HepG2 (cell line): Measurements from ENCODE around the gene SOBP. TPM values are rescaled to one million over a fixed set of nuclear protein-coding genes. Genes with fewer than 3 reads are reported as not detected.

Source experiments
- ESRRA ChIP-seq: sonication (generic); formaldehyde crosslinking; IDR thresholded peaks from 2 replicates; pipeline ENCODE4 v1.5.1; 2020; ENCODE audit warnings: mild to moderate bottlenecking, low read depth, missing genetic modification reagents
- KLF6 ChIP-seq: IDR thresholded peaks from 2 replicates; pipeline ENCODE4 v1.8.0; 2016; ENCODE audit warnings: missing biosample characterization, missing genetic modification reagents
- NFRKB ChIP-seq: fragments of 450-650 bp; IDR thresholded peaks from 2 replicates; pipeline ENCODE4 v1.6.1; 2017
- PCBP2 ChIP-seq: fragments of 200-400 bp; formaldehyde crosslinking; optimal IDR thresholded peaks from 2 replicates; pipeline ENCODE3; 2018; ENCODE audit warnings: low read length, low read depth; ENCODE audit not compliant: poor library complexity, severe bottlenecking
- PHB2 ChIP-seq: fragments of 450-650 bp; IDR thresholded peaks from 2 replicates; pipeline ENCODE4 v1.6.1; 2018; ENCODE audit not compliant: partially characterized antibody
- ZNF251 ChIP-seq: sonication (generic); formaldehyde crosslinking; IDR thresholded peaks from 2 replicates; pipeline ENCODE4 v1.9.0; 2021; ENCODE audit warnings: mild to moderate bottlenecking, missing genetic modification reagents
- ZNF30 ChIP-seq: sonication (generic); formaldehyde crosslinking; IDR thresholded peaks from 2 replicates; pipeline ENCODE4 v1.5.0; 2020; ENCODE audit warnings: mild to moderate bottlenecking, missing genetic modification reagents
- polyA plus RNA-seq, 8 experiments: library from polyadenylated mRNA; depleted of rRNA in 3 of 8; stranded (reverse) in 7 of 8; unstranded in 1 of 8; fragments of >200 nt; fragmentation: Illumina TruSeq in 4 of 8; extraction: Trizol in 4 of 8; gene quantifications; 2 replicates each; pipeline versions ENCODE4 v1.2.1 to v1.2.3, GENCODE V29; 2011 to 2016; ENCODE audit warnings: low read depth in 4 of 8, missing spikeins in 1 of 8, mixed read lengths in 1 of 8; ENCODE audit not compliant: insufficient read depth in 1 of 8
- total RNA-seq, 5 experiments: library from RNA; depleted of rRNA; stranded (reverse); fragments of >200 nt; fragmentation: Illumina TruSeq; extraction: Trizol; gene quantifications; 2 replicates each; pipeline ENCODE4 v1.2.3, GENCODE V29; 2016; ENCODE audit warnings: low read depth in 1 of 5
- TF ChIP-seq, protein P1 (sequence below): sonication (generic); formaldehyde crosslinking; IDR thresholded peaks from 2 replicates; pipeline ENCODE4 v1.4.0; 2020; ENCODE audit warnings: missing genetic modification reagents
- TF ChIP-seq, protein P2 (sequence below): sonication (generic); formaldehyde crosslinking; IDR thresholded peaks from 2 replicates; pipeline ENCODE4 v1.8.0; 2022; ENCODE audit warnings: missing genetic modification reagents, mild to moderate bottlenecking, borderline replicate concordance
- TF ChIP-seq, protein P3 (sequence below): sonication (generic); formaldehyde crosslinking; IDR thresholded peaks from 2 replicates; pipeline ENCODE4 v1.8.0; 2022; ENCODE audit warnings: missing genetic modification reagents, low read depth, mild to moderate bottlenecking, borderline replicate concordance
- TF ChIP-seq, protein P4 (sequence below): sonication (generic); formaldehyde crosslinking; IDR thresholded peaks from 2 replicates; pipeline ENCODE4 v1.8.1; 2022; ENCODE audit warnings: low read depth, mild to moderate bottlenecking, missing genetic modification reagents
- TF ChIP-seq, protein P5 (sequence below): sonication (generic); formaldehyde crosslinking; IDR thresholded peaks from 2 replicates; pipeline ENCODE4 v1.8.0; 2022; ENCODE audit warnings: missing genetic modification reagents, mild to moderate bottlenecking, moderate library complexity, borderline replicate concordance
- TF ChIP-seq, protein P6 (sequence below): sonication (generic); formaldehyde crosslinking; IDR thresholded peaks from 2 replicates; pipeline ENCODE4 v1.4.0; 2020; ENCODE audit warnings: mild to moderate bottlenecking, missing genetic modification reagents

The SOBP gene
- total and polyA plus RNA-seq, 2 of the 13 experiments (the other 11 are each of a cell fraction or from before 2014, with no cell fraction given), result 1.5 to 6.9 TPM

DNA sequence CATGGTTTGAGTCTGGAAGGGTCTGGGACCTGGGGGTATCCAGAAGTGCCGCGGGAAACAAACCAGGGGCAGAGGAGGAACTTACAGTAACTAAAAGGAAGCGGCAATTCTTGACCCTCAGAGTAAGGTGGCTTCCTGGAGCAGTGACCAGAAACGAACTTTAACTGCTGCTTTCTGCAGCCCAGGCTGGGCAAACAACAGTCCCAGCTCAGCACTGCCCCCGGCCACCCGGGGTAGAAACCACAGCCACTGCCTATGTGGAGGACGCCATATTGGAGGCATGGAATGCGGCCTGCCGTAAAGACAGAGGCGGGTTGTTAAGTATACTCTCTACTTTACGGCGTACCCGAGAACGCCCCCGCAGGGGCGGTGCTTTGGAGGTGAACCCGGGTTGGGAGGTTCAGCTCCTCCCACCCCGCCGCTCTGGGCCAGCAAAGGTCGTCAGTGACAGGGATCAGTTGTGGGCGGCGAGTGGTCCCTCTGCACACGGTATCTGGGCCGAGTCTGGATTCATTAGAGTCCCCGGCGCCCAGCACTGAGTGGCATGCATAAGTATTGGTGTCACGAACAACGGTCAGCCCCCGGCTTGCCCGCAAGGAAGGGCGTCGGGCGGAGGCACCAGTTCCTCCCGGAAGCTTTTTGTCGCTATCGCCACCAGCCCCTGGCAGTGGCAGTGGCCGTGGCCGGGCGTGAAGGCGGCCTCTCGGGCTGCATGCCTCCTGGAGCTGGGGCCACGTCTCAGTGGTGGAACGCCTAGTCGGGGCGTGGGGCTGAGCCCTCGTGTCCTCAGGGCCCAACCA is 30.4 kb upstream of the SOBP start, which contains the start of gene PDSS2 (continued):
- TF ChIP-seq NFRKB (0 out of 2 replicates have a peak, but pooled peaks have one; percentile 28), KLF6 (CRISPR knock-in tag) (no peak; the same call in 1 of the 2 replicates), PCBP2 (no peak), ESRRA (CRISPR knock-in tag) (peak; percentile 46), PHB2 (no peak), ZNF30 (no peak), ZNF251 (CRISPR knock-in tag) (no peak)
- TF ChIP-seq, protein P1, sequence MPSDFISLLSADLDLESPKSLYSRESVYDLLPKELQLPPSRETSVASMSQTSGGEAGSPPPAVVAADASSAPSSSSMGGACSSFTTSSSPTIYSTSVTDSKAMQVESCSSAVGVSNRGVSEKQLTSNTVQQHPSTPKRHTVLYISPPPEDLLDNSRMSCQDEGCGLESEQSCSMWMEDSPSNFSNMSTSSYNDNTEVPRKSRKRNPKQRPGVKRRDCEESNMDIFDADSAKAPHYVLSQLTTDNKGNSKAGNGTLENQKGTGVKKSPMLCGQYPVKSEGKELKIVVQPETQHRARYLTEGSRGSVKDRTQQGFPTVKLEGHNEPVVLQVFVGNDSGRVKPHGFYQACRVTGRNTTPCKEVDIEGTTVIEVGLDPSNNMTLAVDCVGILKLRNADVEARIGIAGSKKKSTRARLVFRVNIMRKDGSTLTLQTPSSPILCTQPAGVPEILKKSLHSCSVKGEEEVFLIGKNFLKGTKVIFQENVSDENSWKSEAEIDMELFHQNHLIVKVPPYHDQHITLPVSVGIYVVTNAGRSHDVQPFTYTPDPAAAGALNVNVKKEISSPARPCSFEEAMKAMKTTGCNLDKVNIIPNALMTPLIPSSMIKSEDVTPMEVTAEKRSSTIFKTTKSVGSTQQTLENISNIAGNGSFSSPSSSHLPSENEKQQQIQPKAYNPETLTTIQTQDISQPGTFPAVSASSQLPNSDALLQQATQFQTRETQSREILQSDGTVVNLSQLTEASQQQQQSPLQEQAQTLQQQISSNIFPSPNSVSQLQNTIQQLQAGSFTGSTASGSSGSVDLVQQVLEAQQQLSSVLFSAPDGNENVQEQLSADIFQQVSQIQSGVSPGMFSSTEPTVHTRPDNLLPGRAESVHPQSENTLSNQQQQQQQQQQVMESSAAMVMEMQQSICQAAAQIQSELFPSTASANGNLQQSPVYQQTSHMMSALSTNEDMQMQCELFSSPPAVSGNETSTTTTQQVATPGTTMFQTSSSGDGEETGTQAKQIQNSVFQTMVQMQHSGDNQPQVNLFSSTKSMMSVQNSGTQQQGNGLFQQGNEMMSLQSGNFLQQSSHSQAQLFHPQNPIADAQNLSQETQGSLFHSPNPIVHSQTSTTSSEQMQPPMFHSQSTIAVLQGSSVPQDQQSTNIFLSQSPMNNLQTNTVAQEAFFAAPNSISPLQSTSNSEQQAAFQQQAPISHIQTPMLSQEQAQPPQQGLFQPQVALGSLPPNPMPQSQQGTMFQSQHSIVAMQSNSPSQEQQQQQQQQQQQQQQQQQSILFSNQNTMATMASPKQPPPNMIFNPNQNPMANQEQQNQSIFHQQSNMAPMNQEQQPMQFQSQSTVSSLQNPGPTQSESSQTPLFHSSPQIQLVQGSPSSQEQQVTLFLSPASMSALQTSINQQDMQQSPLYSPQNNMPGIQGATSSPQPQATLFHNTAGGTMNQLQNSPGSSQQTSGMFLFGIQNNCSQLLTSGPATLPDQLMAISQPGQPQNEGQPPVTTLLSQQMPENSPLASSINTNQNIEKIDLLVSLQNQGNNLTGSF (CRISPR knock-in tag), result no peak; the same call in none of the 2 replicates
- TF ChIP-seq, protein P2, sequence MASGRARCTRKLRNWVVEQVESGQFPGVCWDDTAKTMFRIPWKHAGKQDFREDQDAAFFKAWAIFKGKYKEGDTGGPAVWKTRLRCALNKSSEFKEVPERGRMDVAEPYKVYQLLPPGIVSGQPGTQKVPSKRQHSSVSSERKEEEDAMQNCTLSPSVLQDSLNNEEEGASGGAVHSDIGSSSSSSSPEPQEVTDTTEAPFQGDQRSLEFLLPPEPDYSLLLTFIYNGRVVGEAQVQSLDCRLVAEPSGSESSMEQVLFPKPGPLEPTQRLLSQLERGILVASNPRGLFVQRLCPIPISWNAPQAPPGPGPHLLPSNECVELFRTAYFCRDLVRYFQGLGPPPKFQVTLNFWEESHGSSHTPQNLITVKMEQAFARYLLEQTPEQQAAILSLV, result peak; percentile 95
- TF ChIP-seq, protein P3, sequence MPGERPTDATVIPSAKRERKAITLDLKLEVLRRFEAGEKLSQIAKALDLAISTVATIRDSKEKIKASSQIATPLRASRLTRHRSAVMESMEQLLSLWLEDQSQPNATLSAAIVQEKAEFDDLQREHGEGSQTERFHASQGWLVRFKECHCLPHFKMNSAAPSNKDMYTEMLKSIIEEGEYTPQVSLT, result no peak
- TF ChIP-seq, protein P4, sequence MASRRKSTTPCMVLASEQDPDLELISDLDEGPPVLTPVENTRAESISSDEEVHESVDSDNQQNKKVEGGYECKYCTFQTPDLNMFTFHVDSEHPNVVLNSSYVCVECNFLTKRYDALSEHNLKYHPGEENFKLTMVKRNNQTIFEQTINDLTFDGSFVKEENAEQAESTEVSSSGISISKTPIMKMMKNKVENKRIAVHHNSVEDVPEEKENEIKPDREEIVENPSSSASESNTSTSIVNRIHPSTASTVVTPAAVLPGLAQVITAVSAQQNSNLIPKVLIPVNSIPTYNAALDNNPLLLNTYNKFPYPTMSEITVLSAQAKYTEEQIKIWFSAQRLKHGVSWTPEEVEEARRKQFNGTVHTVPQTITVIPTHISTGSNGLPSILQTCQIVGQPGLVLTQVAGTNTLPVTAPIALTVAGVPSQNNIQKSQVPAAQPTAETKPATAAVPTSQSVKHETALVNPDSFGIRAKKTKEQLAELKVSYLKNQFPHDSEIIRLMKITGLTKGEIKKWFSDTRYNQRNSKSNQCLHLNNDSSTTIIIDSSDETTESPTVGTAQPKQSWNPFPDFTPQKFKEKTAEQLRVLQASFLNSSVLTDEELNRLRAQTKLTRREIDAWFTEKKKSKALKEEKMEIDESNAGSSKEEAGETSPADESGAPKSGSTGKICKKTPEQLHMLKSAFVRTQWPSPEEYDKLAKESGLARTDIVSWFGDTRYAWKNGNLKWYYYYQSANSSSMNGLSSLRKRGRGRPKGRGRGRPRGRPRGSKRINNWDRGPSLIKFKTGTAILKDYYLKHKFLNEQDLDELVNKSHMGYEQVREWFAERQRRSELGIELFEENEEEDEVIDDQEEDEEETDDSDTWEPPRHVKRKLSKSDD (CRISPR knock-in tag), result peak; percentile 87
- TF ChIP-seq, protein P5, sequence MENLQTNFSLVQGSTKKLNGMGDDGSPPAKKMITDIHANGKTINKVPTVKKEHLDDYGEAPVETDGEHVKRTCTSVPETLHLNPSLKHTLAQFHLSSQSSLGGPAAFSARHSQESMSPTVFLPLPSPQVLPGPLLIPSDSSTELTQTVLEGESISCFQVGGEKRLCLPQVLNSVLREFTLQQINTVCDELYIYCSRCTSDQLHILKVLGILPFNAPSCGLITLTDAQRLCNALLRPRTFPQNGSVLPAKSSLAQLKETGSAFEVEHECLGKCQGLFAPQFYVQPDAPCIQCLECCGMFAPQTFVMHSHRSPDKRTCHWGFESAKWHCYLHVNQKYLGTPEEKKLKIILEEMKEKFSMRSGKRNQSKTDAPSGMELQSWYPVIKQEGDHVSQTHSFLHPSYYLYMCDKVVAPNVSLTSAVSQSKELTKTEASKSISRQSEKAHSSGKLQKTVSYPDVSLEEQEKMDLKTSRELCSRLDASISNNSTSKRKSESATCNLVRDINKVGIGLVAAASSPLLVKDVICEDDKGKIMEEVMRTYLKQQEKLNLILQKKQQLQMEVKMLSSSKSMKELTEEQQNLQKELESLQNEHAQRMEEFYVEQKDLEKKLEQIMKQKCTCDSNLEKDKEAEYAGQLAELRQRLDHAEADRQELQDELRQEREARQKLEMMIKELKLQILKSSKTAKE (CRISPR knock-in tag), result peak; percentile 59
- TF ChIP-seq, protein P6, sequence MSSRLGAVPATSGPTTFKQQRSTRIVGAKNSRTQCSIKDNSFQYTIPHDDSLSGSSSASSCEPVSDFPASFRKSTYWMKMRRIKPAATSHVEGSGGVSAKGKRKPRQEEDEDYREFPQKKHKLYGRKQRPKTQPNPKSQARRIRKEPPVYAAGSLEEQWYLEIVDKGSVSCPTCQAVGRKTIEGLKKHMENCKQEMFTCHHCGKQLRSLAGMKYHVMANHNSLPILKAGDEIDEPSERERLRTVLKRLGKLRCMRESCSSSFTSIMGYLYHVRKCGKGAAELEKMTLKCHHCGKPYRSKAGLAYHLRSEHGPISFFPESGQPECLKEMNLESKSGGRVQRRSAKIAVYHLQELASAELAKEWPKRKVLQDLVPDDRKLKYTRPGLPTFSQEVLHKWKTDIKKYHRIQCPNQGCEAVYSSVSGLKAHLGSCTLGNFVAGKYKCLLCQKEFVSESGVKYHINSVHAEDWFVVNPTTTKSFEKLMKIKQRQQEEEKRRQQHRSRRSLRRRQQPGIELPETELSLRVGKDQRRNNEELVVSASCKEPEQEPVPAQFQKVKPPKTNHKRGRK (CRISPR knock-in tag), result 0 out of 2 replicates have a peak, but pooled peaks have one; percentile 52
